ENCODE measurements around the gene NDUFAF2.

Gene NDUFAF2

GRCh38 chr5:61139931-61140330 is 194.9 kb downstream of the NDUFAF2 start:
- no peak overlapping the region for H3K4me3 ChIP-seq (replicated peaks; ENCODE audit: low read depth, low read length)
- TF ChIP-seq, protein P1, sequence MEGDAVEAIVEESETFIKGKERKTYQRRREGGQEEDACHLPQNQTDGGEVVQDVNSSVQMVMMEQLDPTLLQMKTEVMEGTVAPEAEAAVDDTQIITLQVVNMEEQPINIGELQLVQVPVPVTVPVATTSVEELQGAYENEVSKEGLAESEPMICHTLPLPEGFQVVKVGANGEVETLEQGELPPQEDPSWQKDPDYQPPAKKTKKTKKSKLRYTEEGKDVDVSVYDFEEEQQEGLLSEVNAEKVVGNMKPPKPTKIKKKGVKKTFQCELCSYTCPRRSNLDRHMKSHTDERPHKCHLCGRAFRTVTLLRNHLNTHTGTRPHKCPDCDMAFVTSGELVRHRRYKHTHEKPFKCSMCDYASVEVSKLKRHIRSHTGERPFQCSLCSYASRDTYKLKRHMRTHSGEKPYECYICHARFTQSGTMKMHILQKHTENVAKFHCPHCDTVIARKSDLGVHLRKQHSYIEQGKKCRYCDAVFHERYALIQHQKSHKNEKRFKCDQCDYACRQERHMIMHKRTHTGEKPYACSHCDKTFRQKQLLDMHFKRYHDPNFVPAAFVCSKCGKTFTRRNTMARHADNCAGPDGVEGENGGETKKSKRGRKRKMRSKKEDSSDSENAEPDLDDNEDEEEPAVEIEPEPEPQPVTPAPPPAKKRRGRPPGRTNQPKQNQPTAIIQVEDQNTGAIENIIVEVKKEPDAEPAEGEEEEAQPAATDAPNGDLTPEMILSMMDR (IDR thresholded peaks at IDR 0.05; ENCODE audit: low read depth, low read length, missing control alignments): no peak
- no peak for DNase-seq (ENCODE audit: extremely low read depth, low read depth)

- no peak overlapping the region for H3K4me3 ChIP-seq (replicated peaks; ENCODE audit: low read depth, low read length)
- DNase-seq (ENCODE audit: extremely low read depth, low read depth): no peak
- TF ChIP-seq, protein P1 (IDR thresholded peaks at IDR 0.05; ENCODE audit: low read depth, low read length, missing control alignments): no peak
Observed at GRCh38 chr5:61141801-61142200, 196.8 kb downstream of the NDUFAF2 start.

DNA sequence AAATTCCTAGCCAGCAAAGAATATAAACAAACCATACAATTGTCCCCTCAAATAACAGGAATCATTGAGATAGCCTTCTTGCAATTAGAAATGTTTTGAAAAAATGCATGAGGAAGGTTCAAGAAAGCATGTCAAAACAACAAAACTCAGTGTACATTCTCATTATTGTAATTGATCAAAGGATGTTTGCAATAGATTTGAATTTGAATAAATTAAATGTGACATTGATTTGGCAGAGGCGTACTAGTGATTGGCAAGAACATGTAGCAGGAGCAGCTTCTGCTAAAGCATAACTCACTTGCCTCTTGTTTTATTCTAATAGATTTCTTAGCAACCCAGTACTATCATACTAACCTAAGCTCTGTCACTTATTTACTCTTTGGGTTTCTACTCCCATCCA is 197.4 kb downstream of the NDUFAF2 start:
- TF ChIP-seq, protein P1 (IDR thresholded peaks at IDR 0.05; ENCODE audit: low read depth, low read length, missing control alignments): no peak
- no peak overlapping the region for H3K4me3 ChIP-seq (replicated peaks; ENCODE audit: low read depth, low read length)
- DNase-seq (ENCODE audit: extremely low read depth, low read depth): no peak

DNA sequence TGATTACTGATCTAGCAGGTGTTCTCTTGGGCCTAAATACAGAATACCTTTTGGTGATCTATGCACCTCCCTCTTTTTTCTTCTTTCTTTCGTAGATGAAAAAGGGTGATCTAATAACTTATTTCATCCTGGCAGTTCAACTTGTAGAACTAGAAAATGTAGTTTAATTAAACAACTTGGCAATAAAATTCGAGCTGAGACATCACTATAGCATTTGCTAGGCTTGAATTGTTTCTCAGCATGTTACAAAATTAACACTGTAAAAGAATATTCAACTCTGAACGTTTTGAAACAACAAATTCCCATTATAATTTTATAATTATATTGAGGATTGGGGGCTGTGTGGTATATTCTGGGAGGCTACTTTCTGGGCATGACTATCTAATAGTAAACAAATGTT is 197.8 kb downstream of the NDUFAF2 start:
- no peak overlapping the region for H3K4me3 ChIP-seq (replicated peaks; ENCODE audit: low read depth, low read length)
- DNase-seq (ENCODE audit: extremely low read depth, low read depth): no peak
- TF ChIP-seq, protein P1 (IDR thresholded peaks at IDR 0.05; ENCODE audit: low read depth, low read length, missing control alignments): no peak

DNA sequence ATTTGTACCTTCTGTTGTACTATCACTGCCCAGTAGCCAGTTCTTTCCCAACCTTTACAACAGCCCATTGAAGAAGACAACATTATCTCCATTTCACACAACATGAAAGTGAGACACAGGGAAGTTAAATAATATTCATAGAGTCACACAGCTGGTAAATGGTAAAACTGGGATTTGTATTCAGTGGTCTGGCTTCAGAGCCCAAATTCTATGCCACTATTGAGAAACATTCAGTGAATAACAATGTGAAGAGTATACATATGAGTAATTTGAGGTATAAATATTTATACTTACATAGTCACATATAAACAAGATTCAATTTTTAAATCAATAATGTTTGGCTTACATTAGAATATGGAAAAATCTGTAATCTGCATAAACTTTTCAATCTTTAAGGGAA is 203.5 kb downstream of the NDUFAF2 start:
- no peak overlapping the region for H3K4me3 ChIP-seq (replicated peaks; ENCODE audit: low read depth, low read length)
- DNase-seq (ENCODE audit: extremely low read depth, low read depth): no peak
- TF ChIP-seq, protein P1 (IDR thresholded peaks at IDR 0.05; ENCODE audit: low read depth, low read length, missing control alignments): no peak

DNA sequence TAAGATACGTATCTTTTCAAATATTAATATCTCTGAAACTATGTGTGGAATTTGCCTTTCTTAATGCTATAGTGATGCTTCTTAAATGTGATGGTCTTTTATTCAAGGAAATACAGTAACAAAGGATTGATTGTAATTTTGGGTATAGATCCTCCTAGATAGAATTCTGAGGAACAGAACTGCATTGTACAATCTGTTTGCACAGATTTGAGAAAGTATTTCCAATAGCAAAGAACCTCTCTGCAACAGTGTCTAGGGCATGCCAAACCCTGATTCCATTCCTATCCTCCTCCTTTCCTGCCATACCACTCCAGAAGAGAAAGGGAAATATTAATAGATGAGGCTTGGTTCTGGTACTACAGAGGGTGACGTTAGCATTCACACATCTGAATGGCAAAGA is 206.9 kb downstream of the NDUFAF2 start:
- TF ChIP-seq, protein P1 (IDR thresholded peaks at IDR 0.05; ENCODE audit: low read depth, low read length, missing control alignments): no peak
- DNase-seq (ENCODE audit: extremely low read depth, low read depth): no peak
- H3K4me3 ChIP-seq (replicated peaks; ENCODE audit: low read depth, low read length): no peak overlapping the region

DNA sequence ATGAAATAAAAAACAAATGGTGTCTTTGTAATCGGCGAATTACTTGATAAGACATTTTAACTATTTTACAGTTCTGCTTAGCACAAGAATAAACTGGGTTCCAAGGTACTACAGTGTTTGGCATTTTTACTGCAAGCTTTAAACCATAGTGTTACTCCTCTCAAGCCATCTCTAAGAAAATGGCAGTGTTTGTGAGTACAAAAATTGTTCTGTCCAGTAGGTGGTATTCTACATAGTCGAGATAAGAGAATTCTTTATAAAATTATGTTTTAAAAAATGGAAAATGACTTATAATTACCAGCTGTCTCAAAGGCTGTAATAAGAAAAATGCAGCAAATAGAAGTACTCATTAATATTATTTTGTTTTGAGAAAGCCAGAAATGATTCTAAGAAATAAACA is 214.1 kb downstream of the NDUFAF2 start:
- no peak overlapping the region for H3K4me3 ChIP-seq (replicated peaks; ENCODE audit: low read depth, low read length)
- TF ChIP-seq, protein P1 (IDR thresholded peaks at IDR 0.05; ENCODE audit: low read depth, low read length, missing control alignments): no peak
- no peak for DNase-seq (ENCODE audit: extremely low read depth, low read depth)

Measured in HFF-Myc (cell line).